Activated T-cell treated with anti-CD3 and anti-CD28 coated beads for 48 hours (primary cell): Measurements from ENCODE around the gene LMAN2.
"Not testable (repeated sequence)": the region's sequence is repeated elsewhere in the genome, so short reads cannot be mapped to it uniquely, and the experiment has no call there.

Source experiments
- DNase-seq: peaks from one replicate; pipeline ENCODE4 v3.0.0-alpha.2; 2020; ENCODE audit warnings: low read depth

The LMAN2 gene

GRCh38 chr5:177306674-177307543 lies 44.6 kb downstream of the LMAN2 start:
- no peak for DNase-seq

GRCh38 chr5:177306103-177306640 lies 45.3 kb downstream of the LMAN2 start:
- not testable (repeated sequence) for DNase-seq

- no peak for DNase-seq
These were observed 46.9 kb downstream of the LMAN2 start for GRCh38 chr5:177304392-177305119.

GRCh38 chr5:177303925-177304391 lies 47.5 kb downstream of the LMAN2 start:
- DNase-seq: no peak

- DNase-seq: peak; percentile 91
These were observed 48.1 kb downstream of the LMAN2 start, which contains the start of the genes PRELID1 and RAB24 for GRCh38 chr5:177303121-177303924. Gene PRELID1, plus strand, starts transcription at chr5:177303799. Its CDS starts 187 bp downstream, at chr5:177303986. Gene RAB24, minus strand, starts transcription at chr5:177303719. Its CDS starts 431 bp downstream, at chr5:177303288.

GRCh38 chr5:177302354-177303110 lies 48.9 kb downstream of the LMAN2 start:
- no peak for DNase-seq

GRCh38 chr5:177301503-177302165 lies 49.8 kb downstream of the LMAN2 start:
- DNase-seq: no peak

- no peak for DNase-seq
These were observed 50.5 kb downstream of the LMAN2 start for GRCh38 chr5:177300951-177301350.

GRCh38 chr5:177300236-177300880 lies 51.1 kb downstream of the LMAN2 start:
- DNase-seq: no peak

- DNase-seq: no peak
These were observed 51.8 kb downstream of the LMAN2 start for GRCh38 chr5:177299697-177300096.

GRCh38 chr5:177297922-177298321 lies 53.5 kb downstream of the LMAN2 start:
- no peak for DNase-seq

- DNase-seq: no peak
These were observed 54.9 kb downstream of the LMAN2 start for GRCh38 chr5:177296581-177296980.

GRCh38 chr5:177295924-177296323 lies 55.5 kb downstream of the LMAN2 start:
- DNase-seq: no peak

- DNase-seq: no peak
These were observed 56.8 kb downstream of the LMAN2 start for GRCh38 chr5:177294632-177295031.

- DNase-seq: no peak
These were observed 57.5 kb downstream of the LMAN2 start for GRCh38 chr5:177293819-177294581.

GRCh38 chr5:177291735-177292134 lies 59.7 kb downstream of the LMAN2 start:
- DNase-seq: no peak

- no peak for DNase-seq
These were observed 60.5 kb downstream of the LMAN2 start for GRCh38 chr5:177290816-177291596.

GRCh38 chr5:177288191-177288590 lies 63.3 kb downstream of the LMAN2 start:
- no peak for DNase-seq
